Measurements from ENCODE around the gene HHAT.

- TF ChIP-seq POLR2AphosphoS5 (IDR thresholded peaks at IDR 0.05; ENCODE audit: insufficient read depth in 1 of 2, low read depth in 1 of 2): no peak
- no peak for TF ChIP-seq POLR2A (IDR thresholded peaks at IDR 0.05)
- no peak for TF ChIP-seq CTCF (IDR thresholded peaks at IDR 0.05)
Observed at GRCh38 chr1:210695026-210695425, 366.3 kb downstream of the HHAT start.

All from vagina (tissue), 2 donors.